Mesendoderm (in vitro differentiated cells): ENCODE data around the gene ANK3.

ENCODE experiments used
- DNase-seq: peaks from one replicate; pipeline ENCODE4 v3.0.0; 2013
- H2AK5ac ChIP-seq: 2 replicates; pipeline ENCODE4 v1.6.1; 2013; ENCODE audit warnings: low read length, inconsistent platforms
- H2BK120ac ChIP-seq: 2 replicates; pipeline ENCODE4 v1.6.1; 2013; ENCODE audit warnings: low read depth, mild to moderate bottlenecking, low read length, moderate library complexity, mixed read lengths
- H2BK15ac ChIP-seq: replicated peaks from 2 replicates; pipeline ENCODE4 v1.6.1; 2013; ENCODE audit warnings: low read depth, mild to moderate bottlenecking, moderate library complexity
- H2BK5ac ChIP-seq: 2 replicates; pipeline ENCODE4 v1.6.1; 2013; ENCODE audit warnings: low read length, inconsistent platforms
- H3K18ac ChIP-seq: 2 replicates; pipeline ENCODE4 v1.6.1; 2013; ENCODE audit warnings: mild to moderate bottlenecking, low read length, mixed read lengths
- H3K23ac ChIP-seq: one replicate; pipeline ENCODE4 v1.6.1; 2013; ENCODE audit warnings: low read length
- H3K27ac ChIP-seq: 2 replicates; pipeline ENCODE4 v1.5.1; 2013; ENCODE audit warnings: low read depth, mild to moderate bottlenecking, inconsistent platforms, low read length, moderate library complexity
- H3K27me3 ChIP-seq: 2 replicates; pipeline ENCODE4 v1.6.1; 2013; ENCODE audit warnings: low read length, control low read depth, mild to moderate bottlenecking, inconsistent platforms; ENCODE audit not compliant: insufficient read depth, poor library complexity
- H3K36me3 ChIP-seq: 2 replicates; pipeline ENCODE4 v1.6.1; 2013; ENCODE audit warnings: low read length, inconsistent platforms; ENCODE audit not compliant: control insufficient read depth, insufficient read depth
- H3K4ac ChIP-seq: one replicate; pipeline ENCODE4 v1.6.1; 2013; ENCODE audit warnings: low read depth, mild to moderate bottlenecking, low read length, moderate library complexity
- H3K4me1 ChIP-seq: 2 replicates; pipeline ENCODE4 v1.6.1; 2013; ENCODE audit warnings: low read depth, low read length, inconsistent platforms; ENCODE audit not compliant: control insufficient read depth
- H3K4me2 ChIP-seq: 2 replicates; pipeline ENCODE4 v1.6.1; 2013; ENCODE audit warnings: low read length
- H3K4me3 ChIP-seq: 2 replicates; pipeline ENCODE4 v1.5.1; 2013; ENCODE audit warnings: mild to moderate bottlenecking, low read length
- H3K56ac ChIP-seq: one replicate; pipeline ENCODE4 v1.6.1; 2013; ENCODE audit warnings: low read length
- H3K79me1 ChIP-seq: 2 replicates; pipeline ENCODE4 v1.6.1; 2013; ENCODE audit warnings: low read length, inconsistent platforms
- H3K79me2 ChIP-seq: 2 replicates; pipeline ENCODE4 v1.6.1; 2013; ENCODE audit warnings: mild to moderate bottlenecking, low read length; ENCODE audit not compliant: control insufficient read depth, insufficient read depth
- H3K9ac ChIP-seq: 2 replicates; pipeline ENCODE4 v1.6.1; 2013; ENCODE audit warnings: low read length, inconsistent platforms
- H4K5ac ChIP-seq: one replicate; pipeline ENCODE4 v1.6.1; 2013; ENCODE audit warnings: low read length
- H4K8ac ChIP-seq: one replicate; pipeline ENCODE4 v1.6.1; 2013; ENCODE audit warnings: low read depth, mild to moderate bottlenecking, control low read depth, low read length, moderate library complexity
- WGBS: extraction: QIAGEN DNeasy Blood & Tissue Kit; methylation state at CpG from one replicate; pipeline ENCODE4 v1.1.7; 2013; ENCODE audit warnings: low lambda C conversion rate, missing lambda C conversion rate; ENCODE audit not compliant: insufficient coverage; ENCODE audit errors: extremely low coverage; 5-methylcytosine and 5-hydroxymethylcytosine counted together

The ANK3 gene

DNA sequence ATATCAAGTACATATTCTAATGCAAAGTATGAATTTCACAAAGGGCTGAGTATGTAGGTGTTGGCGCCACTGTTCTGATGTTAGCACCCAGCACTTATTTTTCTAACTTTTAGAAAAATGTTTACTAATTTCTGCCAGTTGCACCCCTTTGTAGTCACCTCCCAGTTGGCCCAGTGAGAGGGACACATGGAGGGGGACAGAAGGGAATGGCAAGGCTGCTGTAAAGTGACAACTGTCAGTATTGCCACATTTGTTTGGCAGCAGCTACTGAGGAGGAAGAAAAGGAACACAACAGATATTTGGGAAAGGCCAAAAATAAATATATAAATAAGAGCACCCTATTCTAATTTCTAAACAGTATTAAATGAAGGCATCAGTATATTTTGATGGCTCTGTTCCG, 57.3 kb downstream of the ANK3 start:
- no peak for DNase-seq
- H3K4me3 ChIP-seq: no peak overlapping the region
- H3K27ac ChIP-seq: no peak overlapping the region

DNA sequence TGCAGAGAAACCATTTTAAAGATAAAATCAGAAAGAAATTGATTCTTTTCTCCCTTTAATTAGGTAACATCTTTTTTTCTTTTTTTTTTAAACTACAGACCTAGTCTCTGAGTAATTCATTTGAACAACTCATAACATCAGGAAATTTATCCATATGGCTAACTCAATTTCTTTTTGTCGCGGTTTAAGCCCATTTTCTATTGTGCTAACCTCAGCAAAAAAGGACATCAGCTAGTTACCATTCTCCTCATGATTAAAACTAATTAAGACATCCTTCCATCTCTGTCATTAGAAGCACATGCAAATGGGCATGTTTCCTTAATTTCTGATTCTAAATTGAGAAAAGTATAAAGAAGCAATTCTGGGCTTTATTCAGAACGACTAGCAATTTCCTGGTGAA, 57.8 kb downstream of the ANK3 start:
- Histone ChIP-seq H3K4me2 (no peak overlapping the region), H2BK120ac (no peak overlapping the region), H3K79me2 (no peaks in the 10 kb centered on the region), H3K23ac (no peak overlapping the region), H3K9ac (no peak overlapping the region), H2BK5ac (no peak overlapping the region), H4K8ac (no peak overlapping the region), H2AK5ac (no peak overlapping the region), H3K79me1 (no peaks in the 10 kb centered on the region), H4K5ac (no peak overlapping the region), H3K56ac (no peak overlapping the region), H3K4me3 (no peak overlapping the region), H3K36me3 (no peaks in the 10 kb centered on the region), H3K4ac (no peak overlapping the region), H3K27ac (no peak overlapping the region), H3K4me1 (no peaks in the 10 kb centered on the region), H3K18ac (no peak overlapping the region), H3K27me3 (no peaks in the 10 kb centered on the region), H2BK15ac (no peak overlapping the region)
- DNase-seq: no peak
- no CpG with 5 or more reads among the region's 3 CpGs for WGBS

More for the DNA sequence above, 57.3 kb downstream of the ANK3 start:
- H2BK5ac ChIP-seq: no peak overlapping the region
- H3K79me1 ChIP-seq: no peaks in the 10 kb centered on the region
- H3K36me3 ChIP-seq: no peaks in the 10 kb centered on the region
- H3K4me2 ChIP-seq: no peak overlapping the region
- H4K8ac ChIP-seq: no peak overlapping the region
- no peak overlapping the region for H3K18ac ChIP-seq
- no peak overlapping the region for H2BK15ac ChIP-seq
- no peak overlapping the region for H2BK120ac ChIP-seq
- H3K9ac ChIP-seq: no peak overlapping the region
- no peak overlapping the region for H2AK5ac ChIP-seq
- no peaks in the 10 kb centered on the region for H3K27me3 ChIP-seq
- no peaks in the 10 kb centered on the region for H3K79me2 ChIP-seq
- no peak overlapping the region for H4K5ac ChIP-seq
- H3K56ac ChIP-seq: no peak overlapping the region
- H3K4me1 ChIP-seq: no peaks in the 10 kb centered on the region
- H3K4ac ChIP-seq: no peak overlapping the region
- no peak overlapping the region for H3K23ac ChIP-seq
- no CpG with 5 or more reads among the region's 2 CpGs for WGBS

DNA sequence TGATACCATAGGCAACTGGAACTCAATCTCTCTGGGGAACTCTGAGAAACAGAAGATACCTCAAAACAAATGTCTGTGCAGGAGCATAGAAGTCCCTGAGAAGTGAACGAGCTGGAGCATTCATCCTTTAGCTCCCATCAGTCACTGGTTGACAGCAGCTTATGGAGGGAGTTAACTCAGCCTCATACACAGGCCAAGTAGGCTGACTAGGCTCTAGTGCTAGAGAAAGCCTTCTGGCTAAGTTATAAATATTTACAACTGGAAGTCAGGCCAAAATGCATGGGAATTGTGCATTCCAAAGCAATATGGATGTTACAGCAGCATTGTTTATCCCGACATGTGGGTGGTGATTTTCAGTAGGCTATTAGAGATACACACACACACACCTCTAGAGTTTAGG, 66.5 kb downstream of the ANK3 start:
- Histone ChIP-seq H2AK5ac (no peak overlapping the region), H3K4ac (no peak overlapping the region), H2BK5ac (no peak overlapping the region), H3K79me2 (no peaks in the 10 kb centered on the region), H3K27me3 (no peaks in the 10 kb centered on the region), H3K9ac (no peak overlapping the region), H2BK120ac (no peak overlapping the region), H3K18ac (no peak overlapping the region), H3K56ac (no peak overlapping the region), H3K36me3 (no peaks in the 10 kb centered on the region), H3K4me2 (no peak overlapping the region), H3K4me3 (no peak overlapping the region), H2BK15ac (no peak overlapping the region), H4K8ac (no peak overlapping the region), H3K4me1 (no peaks in the 10 kb centered on the region), H3K23ac (no peak overlapping the region), H3K27ac (no peak overlapping the region), H4K5ac (no peak overlapping the region), H3K79me1 (no peaks in the 10 kb centered on the region)
- no peak for DNase-seq
- WGBS: no CpG with 5 or more reads among the region's 2 CpGs

GRCh38 chr10:60320666-60321065, 69.0 kb downstream of the ANK3 start:
- no peak overlapping the region for H2BK5ac ChIP-seq
- H3K79me1 ChIP-seq: no peaks in the 10 kb centered on the region
- no peaks in the 10 kb centered on the region for H3K4me1 ChIP-seq
- no peak overlapping the region for H4K5ac ChIP-seq
- no peak overlapping the region for H3K27ac ChIP-seq
- no peak overlapping the region for H2BK15ac ChIP-seq
- WGBS: no CpG with 5 or more reads among the region's 1 CpG
- H3K4ac ChIP-seq: no peak overlapping the region
- no peak overlapping the region for H2BK120ac ChIP-seq
- H3K18ac ChIP-seq: no peak overlapping the region
- no peak overlapping the region for H3K23ac ChIP-seq
- H3K27me3 ChIP-seq: no peaks in the 10 kb centered on the region
- no peaks in the 10 kb centered on the region for H3K36me3 ChIP-seq
- no peak overlapping the region for H3K4me3 ChIP-seq
- H3K4me2 ChIP-seq: no peak overlapping the region
- no peak overlapping the region for H2AK5ac ChIP-seq
- no peak overlapping the region for H3K56ac ChIP-seq
- H3K79me2 ChIP-seq: no peaks in the 10 kb centered on the region
- DNase-seq: peak; percentile 16
- no peak overlapping the region for H3K9ac ChIP-seq
- H4K8ac ChIP-seq: no peak overlapping the region

DNA sequence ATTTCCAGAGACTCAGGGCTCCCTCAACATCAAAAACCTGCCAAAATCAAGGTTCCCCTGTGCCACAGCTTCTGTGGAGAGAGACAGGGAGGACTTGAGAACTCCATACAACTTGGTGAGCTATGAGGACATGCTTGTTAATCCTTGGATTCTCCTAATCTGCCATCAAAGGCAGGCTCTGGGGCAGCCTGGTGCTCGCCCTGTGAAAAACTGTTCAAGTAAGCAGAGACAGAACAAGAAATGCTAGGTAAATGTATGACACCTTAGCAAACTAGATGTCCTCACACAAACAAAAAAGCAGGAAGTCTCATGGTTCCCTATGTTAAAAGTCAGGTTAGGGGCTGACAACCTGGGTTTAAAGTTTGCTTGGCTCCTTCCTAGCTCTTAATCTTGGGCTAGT, 73.6 kb downstream of the ANK3 start:
- Histone ChIP-seq H3K36me3 (no peaks in the 10 kb centered on the region), H2BK120ac (no peak overlapping the region), H2BK15ac (no peak overlapping the region), H3K27me3 (no peaks in the 10 kb centered on the region), H3K4me1 (peaks cover 2% of the 10 kb centered on the region), H4K5ac (no peak overlapping the region), H3K18ac (no peak overlapping the region), H3K79me1 (no peaks in the 10 kb centered on the region), H3K4ac (no peak overlapping the region), H3K27ac (no peak overlapping the region), H3K23ac (no peak overlapping the region), H4K8ac (no peak overlapping the region), H3K79me2 (no peaks in the 10 kb centered on the region), H2BK5ac (no peak overlapping the region), H3K4me2 (no peak overlapping the region), H3K4me3 (no peak overlapping the region), H3K56ac (no peak overlapping the region), H3K9ac (no peak overlapping the region), H2AK5ac (no peak overlapping the region)
- DNase-seq: no peak
- WGBS: no CpG with 5 or more reads among the region's 1 CpG

- no peak overlapping the region for H3K56ac ChIP-seq
- no peaks in the 10 kb centered on the region for H3K36me3 ChIP-seq
- no peaks in the 10 kb centered on the region for H3K79me1 ChIP-seq
- no peak overlapping the region for H3K18ac ChIP-seq
- H3K4me2 ChIP-seq: no peak overlapping the region
- no peak overlapping the region for H3K23ac ChIP-seq
- no peak overlapping the region for H2BK120ac ChIP-seq
- H2BK5ac ChIP-seq: no peak overlapping the region
- H3K9ac ChIP-seq: no peak overlapping the region
- no CpG with 5 or more reads among the region's 2 CpGs for WGBS
- no peaks in the 10 kb centered on the region for H3K79me2 ChIP-seq
- no peak overlapping the region for H4K5ac ChIP-seq
- H3K27ac ChIP-seq: no peak overlapping the region
- H4K8ac ChIP-seq: no peak overlapping the region
- no peak overlapping the region for H2AK5ac ChIP-seq
- no peaks in the 10 kb centered on the region for H3K27me3 ChIP-seq
- H3K4me1 ChIP-seq: peaks cover 2% of the 10 kb centered on the region
- no peak overlapping the region for H3K4ac ChIP-seq
- no peak overlapping the region for H3K4me3 ChIP-seq
- no peak for DNase-seq
- H2BK15ac ChIP-seq: no peak overlapping the region
These were observed 74.4 kb downstream of the ANK3 start for GRCh38 chr10:60315311-60315710.
